Fibroblast of skin of left biceps (primary cell): ENCODE measurements around the gene ABCC3.
A peak's percentile ranks its signal among the peaks of the same experiment; 100 is the strongest.

ENCODE experiments used
- DNase-seq, 2 experiments: peaks; one replicate each; pipeline ENCODE4 v3.0.0-alpha.2; 2013; ENCODE audit warnings: low read depth in 2 of 2

The ABCC3 gene

DNA sequence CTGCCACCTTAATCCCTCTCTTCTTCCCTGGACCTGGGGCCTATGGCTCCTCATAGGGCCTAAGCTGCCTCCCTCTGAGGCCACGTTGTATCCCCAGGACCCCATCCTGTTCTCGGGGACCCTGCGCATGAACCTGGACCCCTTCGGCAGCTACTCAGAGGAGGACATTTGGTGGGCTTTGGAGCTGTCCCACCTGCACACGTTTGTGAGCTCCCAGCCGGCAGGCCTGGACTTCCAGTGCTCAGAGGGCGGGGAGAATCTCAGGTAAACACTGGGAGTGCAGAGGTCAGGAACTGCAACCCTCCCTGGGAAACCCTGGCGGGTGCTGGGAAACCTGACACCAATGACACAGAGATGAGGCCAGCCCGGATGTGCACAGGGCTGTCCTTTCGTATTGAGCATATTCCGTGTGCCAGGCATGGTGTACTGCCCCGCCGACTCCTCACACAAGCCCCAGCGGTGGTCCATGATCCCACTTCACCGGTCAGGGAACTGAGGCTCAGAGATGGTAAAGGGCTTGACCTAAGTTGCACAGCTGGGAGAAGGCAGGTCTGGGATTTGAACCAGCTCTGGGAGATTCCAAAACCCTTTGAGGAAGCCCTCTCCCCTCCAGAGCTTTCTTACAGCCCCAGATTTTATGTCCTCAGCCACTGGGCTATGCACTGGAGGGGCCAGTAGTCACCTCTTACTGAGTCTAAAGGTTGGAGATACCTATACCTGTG, 50.1 kb downstream of the ABCC3 start:
- DNase-seq: no peak

GRCh38 chr17:50685334-50685665, 50.6 kb downstream of the ABCC3 start:
- no peak for DNase-seq

- no peak for DNase-seq
Measured at GRCh38 chr17:50685691-50686493, 51.2 kb downstream of the ABCC3 start.

DNA sequence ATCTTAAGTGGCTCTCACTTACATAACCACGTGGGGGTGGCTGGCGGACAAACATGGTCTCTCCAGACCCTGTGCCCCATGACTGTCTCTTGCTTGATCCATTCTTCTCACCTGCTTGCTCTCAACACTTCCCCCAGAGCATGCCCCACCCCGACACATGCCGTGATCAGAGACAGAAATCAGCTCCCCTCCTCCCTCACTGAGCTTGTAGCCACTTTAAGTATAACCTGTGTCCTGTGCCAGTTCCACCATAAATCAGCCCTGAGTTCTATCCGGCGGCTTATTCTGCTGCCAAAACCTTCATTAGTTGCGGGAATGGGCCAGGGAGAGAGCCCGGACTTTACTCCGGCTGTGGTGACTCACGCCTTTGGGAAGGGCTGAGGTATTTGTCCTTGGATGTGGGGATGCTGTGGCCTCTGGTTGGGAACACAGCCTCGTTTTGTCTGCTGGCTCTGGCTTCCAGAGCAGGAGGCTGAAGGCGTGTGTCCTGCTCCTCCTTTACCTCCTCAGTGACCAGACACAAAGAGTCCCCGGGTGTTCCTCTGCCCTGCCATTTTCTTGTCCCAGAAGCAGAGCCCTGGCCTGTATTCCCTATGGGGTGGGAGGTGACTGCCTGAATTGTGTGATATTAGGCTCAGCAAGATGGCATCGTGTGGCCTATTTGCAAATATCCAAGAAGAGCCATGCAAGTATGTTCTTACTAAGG, 52.0 kb downstream of the ABCC3 start:
- peak; percentile 46 to 49 for DNase-seq

DNA sequence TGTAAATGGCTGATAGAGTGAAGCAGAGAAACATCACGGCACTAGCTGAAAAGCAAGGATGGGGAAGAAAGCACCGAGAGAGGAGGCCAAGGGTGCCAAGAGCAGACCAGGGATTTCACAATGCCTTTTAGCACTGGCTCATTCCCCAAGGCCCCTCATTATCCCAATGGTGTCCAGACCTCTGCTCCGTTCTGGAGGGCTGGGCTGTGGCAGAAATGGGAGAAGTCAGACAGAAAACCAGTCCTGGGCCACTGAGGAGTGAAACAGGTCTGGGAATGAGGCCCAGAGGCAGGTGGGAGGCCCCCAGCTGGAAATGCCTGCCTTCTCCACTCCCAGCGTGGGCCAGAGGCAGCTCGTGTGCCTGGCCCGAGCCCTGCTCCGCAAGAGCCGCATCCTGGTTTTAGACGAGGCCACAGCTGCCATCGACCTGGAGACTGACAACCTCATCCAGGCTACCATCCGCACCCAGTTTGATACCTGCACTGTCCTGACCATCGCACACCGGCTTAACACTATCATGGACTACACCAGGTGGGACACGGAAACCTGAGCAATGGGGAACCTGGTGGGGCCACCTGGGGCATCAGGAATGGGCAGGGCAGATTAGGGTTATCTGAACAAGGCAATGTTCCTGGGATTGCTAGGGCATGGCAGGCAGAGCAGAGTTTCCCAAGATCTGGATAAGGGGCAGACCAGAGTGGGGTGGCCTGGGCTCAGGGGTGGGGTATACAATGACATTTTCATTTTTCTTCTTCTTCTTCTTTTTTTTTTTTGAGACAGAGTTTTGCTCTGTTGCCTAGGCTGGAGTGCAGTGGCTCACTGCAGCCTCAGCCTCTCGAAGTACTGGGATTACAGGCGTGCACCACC, 52.8 kb downstream of the ABCC3 start:
- no peak for DNase-seq

- no peak for DNase-seq
Measured at GRCh38 chr17:50688245-50688644, 53.6 kb downstream of the ABCC3 start.

DNA sequence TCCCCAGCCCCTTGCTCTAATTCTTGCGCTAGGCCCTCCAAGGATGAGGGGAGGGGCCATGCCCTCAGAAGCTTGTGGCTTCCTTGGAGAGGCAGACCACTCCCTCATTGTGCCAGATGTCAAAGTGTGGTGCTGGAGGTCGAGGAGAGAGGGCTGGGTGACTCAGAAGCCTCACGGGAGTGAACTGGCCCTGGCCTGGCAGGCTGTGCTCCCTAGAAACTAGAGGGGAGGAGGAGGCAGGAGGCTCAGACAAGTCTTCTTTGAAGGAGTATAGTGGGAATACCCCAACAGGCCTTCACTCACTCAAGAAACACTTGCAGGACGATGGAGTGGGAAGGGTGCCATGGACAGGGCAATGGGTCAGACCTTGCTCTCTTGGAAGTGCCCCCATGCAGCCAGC, 54.6 kb downstream of the ABCC3 start:
- no peak for DNase-seq

- no peak for DNase-seq
Measured at GRCh38 chr17:50689956-50690886, 55.5 kb downstream of the ABCC3 start.

DNA sequence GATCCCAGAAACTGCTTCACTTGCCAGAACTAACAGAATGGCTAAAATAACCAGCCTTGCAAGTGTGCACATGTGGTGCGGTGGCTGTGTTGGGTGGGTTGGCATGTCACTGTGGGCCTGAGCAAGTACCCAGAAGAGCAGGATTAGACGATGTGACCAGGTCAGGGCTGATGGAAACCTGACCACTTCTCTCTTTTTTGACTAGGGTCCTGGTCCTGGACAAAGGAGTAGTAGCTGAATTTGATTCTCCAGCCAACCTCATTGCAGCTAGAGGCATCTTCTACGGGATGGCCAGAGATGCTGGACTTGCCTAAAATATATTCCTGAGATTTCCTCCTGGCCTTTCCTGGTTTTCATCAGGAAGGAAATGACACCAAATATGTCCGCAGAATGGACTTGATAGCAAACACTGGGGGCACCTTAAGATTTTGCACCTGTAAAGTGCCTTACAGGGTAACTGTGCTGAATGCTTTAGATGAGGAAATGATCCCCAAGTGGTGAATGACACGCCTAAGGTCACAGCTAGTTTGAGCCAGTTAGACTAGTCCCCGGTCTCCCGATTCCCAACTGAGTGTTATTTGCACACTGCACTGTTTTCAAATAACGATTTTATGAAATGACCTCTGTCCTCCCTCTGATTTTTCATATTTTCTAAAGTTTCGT, 56.3 kb downstream of the ABCC3 start:
- DNase-seq: no peak

- no peak for DNase-seq
Measured at GRCh38 chr17:50691550-50692447, 57.1 kb downstream of the ABCC3 start.

DNA sequence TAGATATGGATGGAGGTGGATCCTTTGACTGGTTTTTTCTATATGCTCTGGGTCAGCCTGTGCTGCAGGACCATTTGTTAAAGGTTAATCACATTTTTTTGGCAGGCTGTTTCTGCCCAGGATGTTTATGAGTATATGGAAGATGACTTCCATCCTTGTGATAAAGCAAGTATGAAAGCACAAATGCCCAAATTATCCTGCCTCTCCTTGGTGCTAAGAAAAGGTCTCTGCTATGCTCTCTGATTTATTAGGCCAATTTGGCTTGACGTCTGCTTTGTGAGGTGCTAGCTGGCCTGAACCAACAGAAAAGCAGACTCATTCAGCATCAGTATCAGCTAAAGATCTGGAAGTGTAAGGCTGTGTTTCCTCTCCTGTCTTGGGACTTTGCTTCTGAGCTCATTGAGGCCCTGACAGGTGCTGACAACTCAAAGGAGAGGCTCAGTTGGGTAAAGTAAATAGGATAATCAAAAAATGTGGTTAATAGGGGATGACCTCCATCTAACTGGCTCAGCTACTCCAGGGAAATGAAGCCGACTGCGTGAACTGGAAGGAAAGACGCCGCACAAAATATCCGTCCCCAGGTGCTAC, 57.9 kb downstream of the ABCC3 start:
- no peak for DNase-seq

DNA sequence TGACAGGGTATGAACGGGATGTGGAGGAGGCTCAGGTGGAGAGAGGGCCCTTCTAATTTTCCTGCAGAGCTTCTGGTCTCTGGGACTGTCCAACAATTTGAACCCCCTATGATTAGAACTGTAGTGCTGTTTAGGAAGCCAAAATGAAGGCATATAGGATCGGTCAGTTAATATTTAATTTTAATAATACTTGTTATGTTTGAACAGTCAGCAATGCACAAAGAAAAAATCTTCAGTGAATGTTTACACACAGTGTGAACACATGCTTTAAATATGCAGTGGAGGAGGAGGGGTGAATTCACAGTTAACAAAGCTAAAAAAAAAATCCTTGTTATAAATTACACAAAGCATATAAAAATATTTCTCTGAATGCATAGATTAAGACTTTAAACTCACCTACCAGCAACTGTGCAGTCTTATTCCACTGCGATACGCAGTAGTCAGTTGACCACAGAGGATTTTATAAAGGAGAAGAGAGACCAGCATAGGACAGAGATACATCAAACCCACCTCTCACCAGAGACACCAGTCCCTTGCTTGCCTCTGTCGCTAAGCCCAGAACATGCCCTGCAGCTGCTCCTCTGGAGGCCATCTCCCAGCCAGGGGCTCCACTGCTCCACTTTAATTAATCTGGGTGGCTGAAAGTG, 58.5 kb downstream of the ABCC3 start:
- no peak for DNase-seq

GRCh38 chr17:50696365-50696879, 61.7 kb downstream of the ABCC3 start:
- no peak for DNase-seq

DNA sequence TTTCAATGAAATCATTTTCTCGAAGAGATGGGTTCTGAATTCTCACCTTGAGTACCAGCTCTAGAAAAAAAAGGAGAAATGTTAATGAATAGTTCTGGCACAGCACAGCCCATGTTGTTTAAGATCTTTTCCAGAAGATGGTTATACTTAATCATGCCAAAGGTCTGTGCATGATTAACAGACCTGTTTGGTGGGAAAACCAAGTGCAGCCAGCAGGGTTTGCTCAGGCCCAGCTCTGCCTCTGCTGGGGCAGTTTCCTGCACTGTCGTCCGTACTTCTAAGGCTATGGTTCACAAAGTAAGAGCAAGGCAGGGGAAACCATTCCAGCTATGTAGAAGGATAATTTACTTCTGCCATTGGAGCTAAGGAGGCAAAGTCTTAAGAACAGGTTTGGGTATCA, 62.4 kb downstream of the ABCC3 start:
- no peak for DNase-seq

DNA sequence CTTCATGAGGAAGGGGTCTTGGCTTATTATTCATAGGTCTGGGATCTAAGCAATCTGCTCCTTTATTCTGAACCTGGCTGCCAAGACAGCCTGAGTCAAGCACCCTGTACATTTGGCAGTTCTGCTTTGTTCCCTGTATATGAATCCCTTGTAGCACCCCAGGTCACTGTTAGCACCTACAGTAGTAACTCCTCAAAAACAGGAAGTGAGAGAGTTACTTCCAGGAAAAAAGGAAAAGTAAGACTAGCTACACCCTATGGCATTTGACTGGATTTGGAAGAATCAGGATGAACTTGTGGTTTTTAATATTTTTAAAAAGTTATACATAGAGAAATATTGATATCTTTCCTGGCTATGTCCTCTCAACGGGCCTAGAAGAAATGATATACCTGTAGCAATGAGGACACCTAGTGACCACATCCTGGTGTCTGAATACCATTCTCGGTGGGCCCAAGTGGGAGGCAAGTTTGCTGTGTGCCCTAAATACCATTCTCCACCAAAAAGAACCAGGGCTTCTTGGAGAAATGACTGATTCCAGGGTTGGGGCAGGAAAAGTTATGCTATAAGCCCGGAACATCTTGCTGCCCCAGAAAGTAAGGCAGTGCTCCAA, 63.1 kb downstream of the ABCC3 start:
- DNase-seq: no peak

DNA sequence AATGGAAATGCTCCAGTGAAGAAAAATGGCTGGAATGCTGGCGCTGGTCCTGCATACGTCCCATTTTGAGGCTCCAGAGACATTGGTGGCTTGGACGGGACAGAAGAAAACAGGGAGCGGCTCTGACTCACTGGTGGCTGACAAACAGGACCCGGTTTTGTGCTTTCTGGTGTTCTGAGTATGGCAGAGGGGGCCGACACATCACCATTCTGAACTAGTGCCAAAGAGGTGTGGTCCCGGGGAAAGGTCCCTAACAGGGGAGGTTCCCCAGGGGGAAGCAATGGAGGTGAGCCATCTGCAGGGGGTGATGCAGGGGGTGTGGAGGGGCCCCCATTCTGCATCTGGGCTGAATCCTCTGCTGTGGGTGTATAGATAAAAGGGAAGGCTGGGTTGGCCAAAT, 64.7 kb downstream of the ABCC3 start:
- DNase-seq: no peak

GRCh38 chr17:50703162-50703561, 68.5 kb downstream of the ABCC3 start:
- DNase-seq: no peak
